SK-N-MC (cell line): ENCODE data around the gene NDUFA7.
"Not testable (repeated sequence)": the region's sequence is repeated elsewhere in the genome, so short reads cannot be mapped to it uniquely, and the experiment has no call there.

Source experiments
- DNase-seq: peaks from one replicate; pipeline ENCODE4 v3.0.0-alpha.2; 2011; ENCODE audit warnings: low read depth, low spot score
- H3K27ac ChIP-seq: fragments of 200-600 bp; sonication (generic); 2 replicates; pipeline ENCODE4 v1.5.1; 2016; ENCODE audit warnings: mixed run types
- H3K36me3 ChIP-seq: fragments of 200-600 bp; sonication (generic); 2 replicates; pipeline ENCODE4 v1.6.1; 2017; ENCODE audit warnings: antibody characterized with exemption, low read length, mixed read lengths; ENCODE audit not compliant: insufficient read depth
- H3K4me3 ChIP-seq: fragments of 200-600 bp; sonication (generic); 2 replicates; pipeline ENCODE4 v1.5.1; 2016
- H3K9ac ChIP-seq: fragments of 200-600 bp; sonication (generic); 2 replicates; pipeline ENCODE4 v1.8.0; 2017; ENCODE audit warnings: mixed run types, mixed read lengths; ENCODE audit not compliant: insufficient read length
- H3K9me3 ChIP-seq: fragments of 200-600 bp; sonication (generic); 2 replicates; pipeline ENCODE4 v1.6.1; 2017; ENCODE audit warnings: low read depth, mild to moderate bottlenecking, antibody characterized with exemption, low read length, moderate library complexity, mixed read lengths
- EZH2 ChIP-seq: fragments of 200-600 bp; sonication (generic); IDR thresholded peaks from one replicate; pipeline ENCODE4 v1.6.1; 2017; ENCODE audit warnings: antibody characterized with exemption
- FOXP2 ChIP-seq: optimal IDR thresholded peaks from 2 replicates; pipeline ENCODE3; 2011; ENCODE audit warnings: mild to moderate bottlenecking, moderate library complexity; ENCODE audit not compliant: insufficient read depth; ENCODE audit errors: extremely low read length, control extremely low read depth
- POLR2AphosphoS5 ChIP-seq: IDR thresholded peaks from 2 replicates; pipeline ENCODE4 v1.6.1; 2012; ENCODE audit warnings: mild to moderate bottlenecking, low read depth, low read length, borderline replicate concordance

The NDUFA7 gene

DNA sequence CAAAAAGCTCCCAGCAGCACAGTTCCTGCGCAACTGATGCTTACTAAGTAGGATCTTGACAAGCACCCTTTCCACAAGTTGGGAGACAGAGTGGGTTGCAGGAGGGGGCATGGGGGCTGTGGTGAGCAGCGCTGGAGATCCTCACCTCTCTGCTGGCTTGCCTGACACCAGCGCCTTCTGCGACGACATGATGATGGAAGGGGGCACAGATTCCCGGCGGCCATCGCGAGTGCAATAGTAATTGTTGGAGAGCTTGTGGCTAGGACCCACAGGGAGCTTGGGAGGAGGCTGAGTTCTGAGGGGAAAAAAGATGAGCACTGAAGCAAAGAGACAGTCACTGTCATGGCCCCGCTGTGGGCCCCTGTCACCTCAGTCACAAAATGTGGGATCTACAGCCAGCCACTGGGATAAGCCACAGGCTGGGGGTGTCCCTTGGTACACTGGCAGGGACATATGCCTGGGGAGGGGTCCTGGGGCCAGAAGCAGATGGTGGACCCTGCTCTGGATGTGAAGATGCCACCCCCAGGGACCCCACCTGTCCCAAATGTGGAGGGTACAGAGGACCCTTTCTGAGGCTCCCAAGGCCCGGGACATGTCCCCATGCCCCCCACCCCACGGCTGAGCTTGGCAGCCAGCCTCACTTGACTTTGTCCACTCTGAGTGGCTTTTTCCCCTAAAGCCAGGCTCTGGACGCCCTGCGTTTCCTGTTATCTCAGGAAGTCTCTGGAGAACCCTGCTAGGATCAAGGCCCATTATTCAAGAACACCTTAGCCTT, 4.6 kb downstream of the NDUFA7 start:
- peaks cover 31% of the 10 kb centered on the region for H3K36me3 ChIP-seq
- TF ChIP-seq POLR2AphosphoS5 (no peak), EZH2 (no peak), FOXP2 (no peak)
- no peak for DNase-seq
- no peak overlapping the region for H3K4me3 ChIP-seq
- H3K9me3 ChIP-seq, result no peaks in the 10 kb centered on the region
- H3K9ac ChIP-seq, result no peak overlapping the region
- no peak overlapping the region for H3K27ac ChIP-seq

DNA sequence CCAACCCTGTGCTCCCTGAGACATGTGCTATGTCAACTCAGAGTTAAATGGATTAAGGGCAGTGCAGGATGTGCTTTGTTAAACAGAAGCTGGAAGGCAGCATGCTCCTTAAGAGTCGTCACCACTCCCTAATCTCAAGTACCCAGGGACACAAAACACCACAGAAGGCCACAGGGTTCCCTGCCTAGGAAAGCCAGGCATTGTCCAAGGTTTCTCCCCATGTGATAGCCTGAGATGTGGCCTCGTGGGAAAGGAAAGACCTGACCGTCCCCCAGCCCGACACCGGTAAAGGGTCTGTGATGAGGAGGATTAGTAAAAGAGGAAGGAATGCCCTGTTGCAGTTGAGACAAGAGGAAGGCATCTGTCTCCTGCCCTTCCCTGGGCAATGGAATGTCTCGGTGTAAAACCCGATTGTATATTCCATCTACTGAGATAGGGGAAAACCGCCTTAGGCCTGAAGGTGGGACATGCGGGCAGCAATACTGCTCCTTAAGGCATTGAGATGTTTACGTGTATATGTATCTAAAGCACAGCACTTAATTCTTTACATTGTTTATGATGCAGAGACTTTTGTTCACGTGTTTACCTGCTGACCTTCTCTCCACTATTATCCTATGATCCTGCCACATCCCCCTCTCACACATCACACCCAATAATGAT, 6.1 kb downstream of the NDUFA7 start:
- not testable (repeated sequence) for H3K27ac ChIP-seq, H3K4me3 ChIP-seq, H3K9me3 ChIP-seq, DNase-seq, H3K9ac ChIP-seq
- H3K36me3 ChIP-seq, result peaks cover 42% of the 10 kb centered on the region

DNA sequence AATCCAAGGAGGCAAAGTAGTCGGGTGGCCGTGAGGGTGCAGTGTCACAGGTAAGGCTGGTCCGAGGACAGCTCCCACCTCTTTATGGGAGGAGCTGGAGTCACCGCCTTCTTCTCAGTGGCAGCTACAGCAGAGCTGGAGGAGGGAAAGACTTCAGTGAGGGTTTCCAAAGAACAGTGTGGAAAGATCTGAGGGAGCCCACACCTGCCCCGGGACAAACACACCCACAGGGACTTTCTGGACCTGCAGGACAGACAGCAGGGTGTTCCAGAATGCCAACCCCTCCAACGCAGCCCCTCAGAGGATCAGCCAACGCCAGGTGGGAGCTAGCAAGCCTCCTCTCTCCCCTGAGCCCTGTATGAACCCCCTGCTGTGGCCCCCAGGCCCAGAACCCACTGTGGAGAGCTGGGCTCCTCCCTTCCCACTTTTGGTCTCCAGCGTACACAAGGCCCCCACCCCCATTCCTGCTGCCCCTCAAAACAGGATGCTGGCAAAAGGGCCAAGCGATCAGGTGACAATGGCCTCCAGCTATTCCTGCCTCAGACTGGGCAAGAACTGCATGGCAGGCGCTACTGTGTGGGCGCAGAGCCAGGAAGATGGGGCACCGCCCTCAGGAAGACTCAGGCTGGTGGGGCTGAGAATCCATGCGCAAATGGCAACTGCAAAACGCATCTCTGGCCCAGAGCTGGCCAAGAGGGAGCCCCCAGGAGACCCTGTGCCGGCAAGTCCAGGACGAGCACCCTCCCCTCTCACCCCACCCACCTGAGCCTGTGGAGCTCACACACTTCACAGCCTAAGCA, 9.5 kb downstream of the NDUFA7 start:
- no peak for DNase-seq
- Histone ChIP-seq H3K4me3 (no peak overlapping the region), H3K27ac (peak overlapping the region; percentile 60; the same call in 1 of the 2 replicates), H3K9ac (no peak overlapping the region), H3K9me3 (no peaks in the 10 kb centered on the region), H3K36me3 (peaks cover 47% of the 10 kb centered on the region)
- TF ChIP-seq POLR2AphosphoS5 (no peak), FOXP2 (no peak), EZH2 (no peak)

DNA sequence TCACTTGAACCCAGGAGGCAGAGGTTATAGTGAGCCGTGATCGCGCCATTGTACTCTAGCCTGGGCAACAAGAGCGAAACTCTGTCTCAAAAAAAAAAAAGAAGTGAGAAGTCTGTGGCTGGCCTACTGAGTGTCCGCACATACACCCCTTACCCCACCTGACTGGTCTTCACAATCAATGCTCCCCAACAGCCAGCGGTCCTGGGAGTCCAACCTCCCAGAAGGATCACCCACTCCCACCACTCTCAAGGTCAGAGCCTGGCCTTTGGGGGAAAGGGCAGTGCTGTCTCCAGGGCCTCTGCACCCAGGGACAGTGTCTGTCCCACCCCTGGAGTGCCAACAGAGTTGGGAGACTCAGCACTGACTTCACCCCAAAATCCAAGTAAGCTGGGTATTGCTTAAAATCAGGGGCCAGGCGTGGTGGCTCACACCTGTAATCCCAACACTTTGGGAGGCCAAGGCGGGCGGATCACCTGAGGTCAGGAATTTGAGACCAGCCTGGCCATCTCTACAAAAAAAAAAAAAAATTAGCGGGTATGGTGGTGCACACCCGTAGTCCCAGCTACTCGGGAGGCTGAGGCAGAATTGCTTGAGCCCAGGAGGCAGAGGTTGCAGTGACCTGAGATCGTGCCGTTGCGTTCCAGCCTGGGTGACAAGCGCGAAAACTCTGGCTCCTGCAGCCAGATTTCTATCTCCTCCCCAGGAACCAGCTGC, 10.7 kb downstream of the NDUFA7 start:
- H3K9ac ChIP-seq, result no peak overlapping the region
- H3K4me3 ChIP-seq, result no peak overlapping the region
- H3K9me3 ChIP-seq, result no peaks in the 10 kb centered on the region
- peaks cover 51% of the 10 kb centered on the region for H3K36me3 ChIP-seq
- no peak overlapping the region for H3K27ac ChIP-seq
- DNase-seq, result no peak
- TF ChIP-seq FOXP2 (no peak), EZH2 (no peak), POLR2AphosphoS5 (no peak)

DNA sequence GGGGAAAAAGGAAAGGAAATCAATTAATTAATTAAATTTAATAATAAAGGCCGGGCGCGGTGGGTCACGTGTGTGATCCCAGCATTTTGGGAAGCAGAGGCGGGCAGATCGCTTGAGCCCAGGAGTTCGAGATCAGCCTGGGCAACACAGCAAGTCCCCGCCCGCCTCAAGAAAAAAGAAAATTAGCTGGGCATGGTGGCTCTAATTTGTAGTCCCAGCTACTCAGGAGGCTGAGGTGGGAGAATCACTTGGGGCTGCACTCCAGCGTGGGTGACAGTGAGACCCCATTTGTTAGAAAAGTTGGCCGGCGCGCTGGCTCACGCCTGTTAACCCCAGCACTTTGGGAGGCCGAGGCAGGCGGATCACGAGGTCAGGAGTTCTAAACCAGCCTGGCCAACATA, 12.3 kb downstream of the NDUFA7 start:
- Histone ChIP-seq H3K4me3 (peak overlapping the region; percentile 98), H3K36me3 (peaks cover 54% of the 10 kb centered on the region)
- no peak for DNase-seq

DNA sequence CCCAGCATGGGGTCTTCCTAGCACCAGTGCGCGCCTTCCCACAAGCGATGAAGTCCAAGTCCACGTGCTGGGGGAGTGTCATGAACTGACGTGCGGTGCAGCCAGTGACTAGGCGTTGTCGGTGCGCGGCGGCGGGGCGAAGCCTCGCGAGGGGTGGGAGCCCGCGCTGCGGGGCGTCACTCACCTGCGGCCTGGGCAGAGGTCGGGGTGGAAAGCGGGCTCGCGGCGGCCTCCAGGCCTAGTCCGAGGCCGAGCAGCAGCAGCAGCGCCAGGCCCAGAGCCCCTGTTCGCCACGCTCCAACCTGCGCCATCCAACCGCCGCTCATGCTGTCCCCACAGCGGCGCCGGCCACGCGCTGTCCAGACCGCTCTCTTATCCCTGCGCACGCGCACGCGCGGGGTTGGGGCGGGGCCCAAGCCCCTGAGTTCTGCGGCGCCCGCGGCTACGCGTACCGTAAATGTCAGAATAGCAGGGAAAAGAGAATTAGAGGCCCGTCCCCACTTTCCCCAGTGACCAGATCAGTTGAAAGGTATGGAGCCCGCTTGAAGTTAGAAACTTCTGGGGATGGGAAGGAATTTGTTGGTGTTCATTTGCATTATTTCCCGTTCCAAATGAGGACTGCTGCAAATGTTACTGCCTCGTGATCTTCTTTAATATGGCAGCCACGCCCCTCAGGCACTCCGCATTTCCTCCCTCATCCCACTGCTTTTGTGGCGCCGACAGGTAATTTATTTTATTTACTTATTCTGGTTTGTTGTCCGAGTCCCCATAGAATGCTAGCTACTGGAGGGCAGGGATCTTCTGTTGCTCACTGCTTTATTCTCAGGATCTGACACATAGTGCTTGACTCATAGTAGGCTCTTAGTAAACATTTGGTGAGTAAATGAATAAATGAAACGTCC, 13.0 kb downstream of the NDUFA7 start, which contains the start of gene CD320:
Gene CD320, minus strand, starts transcription at position 394 of the 902 bp plus-strand sequence. Its CDS starts 68 bp downstream, at position 326.
- Histone ChIP-seq H3K4me3 (peak within 1 kb of the TSS; percentile 98), H3K9me3 (no peaks in the 10 kb centered on the region), H3K27ac (peak within 1 kb of the TSS; percentile 77), H3K9ac (peak within 1 kb of the TSS; percentile 87), H3K36me3 (peaks cover 55% of the 10 kb centered on the region)
- DNase-seq, result peak; percentile 39
- TF ChIP-seq EZH2 (no peak), POLR2AphosphoS5 (peak; percentile 96)

More for the DNA sequence above, 12.3 kb downstream of the NDUFA7 start:
- Histone ChIP-seq H3K9ac (no peak overlapping the region), H3K9me3 (no peaks in the 10 kb centered on the region), H3K27ac (no peak overlapping the region)
- TF ChIP-seq FOXP2, result no peak
- TF ChIP-seq EZH2, result no peak
- no peak for TF ChIP-seq POLR2AphosphoS5

DNA sequence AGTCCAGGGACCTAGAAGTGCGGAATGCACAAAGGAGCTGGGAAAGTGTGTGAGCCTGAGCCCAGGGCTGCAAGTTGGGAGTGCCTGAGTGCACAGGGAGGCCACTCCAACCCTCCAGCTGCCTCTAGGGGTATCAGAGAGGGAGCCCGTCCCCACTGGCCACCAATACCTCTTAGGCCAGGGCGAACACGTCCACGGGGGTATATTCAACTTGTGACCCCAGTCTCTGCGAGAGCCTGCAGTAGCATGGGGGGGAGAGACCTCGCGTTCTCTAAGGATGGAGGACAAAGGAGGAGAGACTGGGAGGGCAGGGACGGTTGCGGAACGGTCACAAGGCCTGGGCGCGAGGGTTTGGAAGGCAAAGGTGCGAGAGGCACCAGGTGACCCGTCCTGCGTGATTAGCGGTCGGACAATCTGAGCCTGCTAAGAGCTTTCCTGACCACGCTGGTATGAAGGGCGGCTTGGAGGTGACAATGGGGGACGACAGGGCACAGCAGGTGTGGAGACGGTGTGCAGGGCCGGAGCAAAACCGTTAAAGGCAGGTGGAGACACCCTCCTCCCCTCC, 13.7 kb downstream of the NDUFA7 start:
- Histone ChIP-seq H3K36me3 (peaks cover 56% of the 10 kb centered on the region), H3K9ac (peak overlapping the region; percentile 87), H3K9me3 (no peaks in the 10 kb centered on the region), H3K27ac (peak overlapping the region; percentile 77), H3K4me3 (peak overlapping the region; percentile 98)
- DNase-seq, result no peak
- no peak for TF ChIP-seq POLR2AphosphoS5
- no peak for TF ChIP-seq FOXP2
- TF ChIP-seq EZH2, result no peak
